Stimulated activated CD8-positive, alpha-beta memory T cell treated with anti-CD3 and anti-CD28 coated beads, Interleukin-7, amount 100 ng/mL, for 4 hours (primary cell): ENCODE measurements around the gene ZNF180.
"Not testable (repeated sequence)": the region's sequence is repeated elsewhere in the genome, so short reads cannot be mapped to it uniquely, and the experiment has no call there.

Source experiments
- DNase-seq, 2 donors: peaks; one replicate each; pipeline ENCODE4 v3.0.0-alpha.2; 2020; ENCODE audit warnings: low read depth in 2 of 2

The ZNF180 gene

DNA sequence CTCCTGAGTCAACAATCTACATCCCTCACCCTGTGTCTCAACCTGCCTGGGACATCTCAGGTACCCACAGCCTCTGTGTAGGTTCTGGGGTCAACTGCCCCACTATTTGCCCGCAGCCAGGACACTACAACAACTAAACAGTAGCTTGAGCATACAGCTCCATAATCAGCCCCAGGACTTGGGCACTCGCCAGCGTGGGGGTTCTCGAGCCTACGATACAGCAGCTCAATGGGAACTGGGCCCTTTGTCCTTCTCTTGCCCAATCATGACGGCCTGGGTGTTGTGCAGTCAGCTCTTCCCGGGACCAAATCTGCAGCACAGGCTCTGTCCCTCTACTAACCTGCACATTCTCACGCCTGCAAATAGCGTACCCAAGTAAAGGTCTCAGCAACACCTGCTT, 1.3 kb downstream of the ZNF180 start:
- DNase-seq, result no peak

DNA sequence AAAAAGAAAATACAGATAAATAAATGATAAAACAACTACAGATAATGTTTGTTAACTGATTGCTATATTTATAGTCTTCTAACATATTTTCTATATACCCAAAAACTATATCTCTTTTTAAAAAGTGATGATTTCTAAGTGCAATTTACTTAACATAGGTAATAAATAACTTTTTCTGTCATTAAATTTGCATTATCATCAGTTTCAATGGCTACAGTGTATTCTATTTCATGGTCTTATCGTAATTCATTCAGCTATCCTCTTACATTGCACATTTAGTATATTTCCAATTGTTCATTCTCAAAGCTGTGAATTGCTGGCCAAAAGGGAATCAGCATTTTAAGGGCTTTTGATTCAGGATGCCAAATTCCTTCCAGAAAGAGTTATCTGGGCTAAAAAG, 3.6 kb downstream of the ZNF180 start:
- no peak for DNase-seq

GRCh38 chr19:44476559-44477408, 23.5 kb downstream of the ZNF180 start:
- DNase-seq, result no peak

DNA sequence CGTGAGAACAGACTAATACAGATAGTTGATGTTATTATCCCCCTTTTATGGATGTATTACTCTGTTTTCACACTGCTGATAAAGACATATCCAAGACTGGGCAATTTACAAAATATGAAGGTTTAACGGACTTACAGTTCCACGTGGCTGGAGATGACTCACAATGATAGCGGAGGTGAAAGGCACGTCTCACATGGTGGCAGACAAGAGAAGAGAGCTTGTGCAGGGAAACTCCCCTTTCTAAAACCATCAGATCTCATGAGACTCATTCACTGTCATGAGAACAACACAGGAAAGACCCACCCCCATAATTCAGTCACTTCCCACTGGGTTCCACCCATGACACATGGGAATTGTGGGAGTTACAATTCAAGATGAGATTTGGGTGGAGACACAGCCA, 31.6 kb downstream of the ZNF180 start:
- not testable (repeated sequence) for DNase-seq

DNA sequence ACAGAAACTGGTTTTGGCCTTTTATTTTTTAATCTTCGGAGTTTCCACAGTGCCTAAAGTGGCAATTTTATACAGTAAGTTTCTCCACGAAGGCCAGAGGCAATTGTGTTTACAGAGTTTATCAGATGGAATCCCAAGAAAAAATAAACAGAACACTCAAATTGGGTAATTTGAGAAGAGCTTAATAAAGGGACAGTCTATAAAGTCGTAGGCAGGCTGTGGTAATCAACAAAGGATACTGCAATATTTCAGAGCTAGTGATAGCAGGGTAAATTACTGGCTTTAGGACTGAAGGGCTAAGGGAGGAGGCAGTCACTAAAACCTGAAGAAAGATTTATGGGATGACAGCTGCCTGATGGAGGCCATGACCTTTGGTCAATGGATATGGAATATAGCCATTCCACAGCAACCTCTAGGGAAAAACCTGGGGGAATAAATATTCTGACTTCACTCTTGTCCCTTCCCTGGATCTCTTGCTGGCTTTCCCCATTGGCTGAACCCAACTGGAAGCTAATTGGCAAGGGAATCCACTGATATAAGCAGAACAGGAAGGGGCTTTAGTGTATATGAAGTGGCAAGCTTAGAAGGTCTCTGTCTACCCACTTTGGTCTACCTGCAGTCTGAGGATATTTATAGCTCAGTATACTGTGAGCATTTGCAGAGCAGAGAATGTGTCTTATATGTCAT, 37.6 kb downstream of the ZNF180 start:
- DNase-seq, result not testable (repeated sequence)

DNA sequence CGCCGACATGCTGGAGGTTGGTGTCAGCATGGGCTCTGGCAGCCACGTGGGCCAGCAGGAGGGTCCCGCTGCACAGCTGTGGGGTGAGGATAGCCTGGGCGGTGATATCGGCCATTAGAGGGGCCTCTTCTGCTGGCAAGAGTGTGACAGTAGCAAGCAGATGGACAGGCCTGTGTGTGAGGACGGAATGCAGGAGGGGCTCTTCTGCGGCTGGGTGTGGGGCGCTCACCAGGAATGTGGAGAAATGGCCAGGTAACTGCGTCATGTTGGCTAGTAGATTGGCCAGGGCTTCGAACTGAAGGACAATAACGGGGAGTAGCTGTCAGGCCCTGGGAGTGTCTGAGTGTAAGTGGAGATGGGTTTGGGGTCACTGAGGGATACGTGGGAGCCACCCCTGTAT, 44.3 kb downstream of the ZNF180 start:
- DNase-seq, result not testable (repeated sequence)

DNA sequence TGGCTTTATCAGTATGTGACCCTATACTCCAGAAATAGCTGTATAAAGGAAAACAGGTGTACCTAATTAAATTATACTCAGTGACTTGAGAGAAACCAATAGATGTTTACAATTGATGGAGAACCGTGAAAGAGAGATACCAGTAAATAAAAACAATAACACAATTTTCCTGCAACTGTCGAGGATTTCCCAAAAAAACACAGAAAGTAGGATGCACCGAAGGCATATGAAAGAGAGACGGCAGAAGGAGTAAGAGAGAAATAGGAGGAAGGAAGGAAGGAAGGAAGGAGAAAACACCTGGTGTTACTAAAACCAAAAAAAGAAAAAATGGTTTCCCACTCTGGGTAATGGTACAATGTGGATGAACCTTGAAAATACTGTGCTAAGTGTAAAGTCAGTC, 45.2 kb downstream of the ZNF180 start:
- DNase-seq, result no peak

DNA sequence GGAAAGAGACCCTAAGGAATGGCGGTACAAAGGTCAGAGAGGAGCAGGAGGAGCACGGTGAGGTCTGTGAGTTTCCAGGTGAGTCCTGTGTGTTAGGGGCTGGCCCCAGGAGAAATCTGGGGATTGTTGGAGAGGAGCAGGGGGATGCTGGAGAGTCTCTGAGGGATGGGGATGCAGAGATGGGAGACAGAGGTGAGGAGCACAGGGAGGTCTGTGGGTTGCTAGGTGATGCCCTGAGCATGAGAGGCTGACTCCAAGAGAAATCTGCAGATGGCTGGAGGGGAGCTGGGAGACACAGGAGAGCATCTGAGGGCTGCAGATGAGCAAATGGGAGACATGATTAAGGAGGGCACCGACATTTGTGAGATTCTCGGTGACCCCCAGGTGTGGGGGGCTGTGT, 48.0 kb downstream of the ZNF180 start:
- DNase-seq, result no peak

GRCh38 chr19:44451687-44452086, 48.6 kb downstream of the ZNF180 start:
- DNase-seq, result no peak

DNA sequence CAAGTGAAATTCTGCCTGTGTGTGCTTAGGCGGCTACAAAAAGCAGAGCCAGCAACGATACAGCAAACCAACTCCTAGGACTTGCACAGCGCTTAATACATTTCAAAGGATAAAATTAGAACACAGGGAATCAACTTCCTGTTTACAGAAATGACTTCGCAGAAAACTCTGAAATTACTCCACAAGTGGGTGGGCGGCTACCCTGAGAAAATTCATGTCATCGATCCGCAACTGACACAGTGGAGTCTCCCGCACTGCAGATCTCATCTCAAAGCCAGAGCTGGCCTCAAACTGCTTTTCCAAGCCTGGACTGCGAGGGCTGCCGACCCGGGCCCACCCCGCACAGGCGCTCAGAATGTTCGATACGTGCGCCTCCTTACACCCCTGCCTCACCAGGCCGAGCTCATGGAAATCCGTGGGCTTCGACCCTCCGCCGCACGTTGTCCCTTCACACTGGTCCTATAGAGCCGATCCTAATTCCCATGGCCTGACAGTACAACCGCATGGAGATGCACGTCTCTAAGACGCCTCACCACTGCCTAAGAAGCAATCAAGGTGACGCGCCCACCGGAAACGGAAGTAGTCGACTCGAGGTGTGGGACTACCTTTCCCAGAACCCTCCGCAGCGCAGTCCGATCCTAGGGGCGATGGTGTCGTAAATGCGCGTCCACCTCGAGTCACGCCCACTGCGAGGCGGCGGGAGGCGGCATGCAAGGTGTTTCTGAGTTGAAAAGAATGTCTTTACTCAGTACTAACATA, 52.2 kb downstream of the ZNF180 start, which contains the start of gene ZNF229:
ZNF229 (minus strand) TSS at position 557 of the 759 bp plus-strand sequence. CDS start 5,625 bp downstream, outside the sequence.
- peak; percentile 53 to 57 for DNase-seq

DNA sequence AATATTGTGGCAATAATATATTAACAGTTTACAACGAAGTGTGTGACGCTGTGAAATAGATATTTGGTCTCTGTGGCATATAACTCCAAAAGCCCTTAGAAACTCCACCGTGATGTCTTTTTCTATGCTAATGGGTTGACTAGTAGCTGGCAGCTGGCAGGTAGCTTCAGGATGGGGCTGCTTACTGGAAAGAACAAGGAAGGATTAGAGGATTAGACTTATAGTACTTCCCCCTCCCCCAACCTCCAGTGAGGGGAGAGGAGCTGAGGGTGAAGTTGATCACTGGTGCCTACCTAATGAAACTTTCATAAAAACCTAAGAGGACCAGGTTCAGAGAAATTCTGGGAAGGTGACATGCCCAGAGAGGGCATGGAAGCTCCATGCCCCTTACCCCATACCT, 61.9 kb downstream of the ZNF180 start:
- no peak for DNase-seq

GRCh38 chr19:44435441-44435840, 64.9 kb downstream of the ZNF180 start:
- DNase-seq, result no peak

DNA sequence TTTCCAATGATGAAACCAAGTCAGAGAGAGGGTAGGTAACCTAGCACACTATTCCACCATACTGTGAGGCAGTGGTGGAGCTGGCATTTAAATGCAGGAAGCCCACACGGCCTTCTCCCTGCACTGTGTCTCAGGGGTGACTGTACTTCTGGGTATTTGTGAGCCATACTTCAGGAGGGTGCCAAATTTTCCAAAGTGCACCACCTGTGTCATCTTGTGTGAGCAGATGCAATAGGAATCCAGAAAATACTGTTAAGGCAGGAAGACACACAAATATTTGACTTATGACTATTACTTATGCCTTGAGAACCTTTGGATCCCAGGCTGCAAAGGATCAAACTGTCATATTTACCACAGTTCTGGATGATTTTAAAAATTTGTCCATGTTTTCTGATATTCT, 69.4 kb downstream of the ZNF180 start:
- no peak for DNase-seq
